ENCODE data around the gene GYPA.
"Not testable (repeated sequence)": the region's sequence is repeated elsewhere in the genome, so short reads cannot be mapped to it uniquely, and the experiment has no call there.

- TF ChIP-seq, protein P1, sequence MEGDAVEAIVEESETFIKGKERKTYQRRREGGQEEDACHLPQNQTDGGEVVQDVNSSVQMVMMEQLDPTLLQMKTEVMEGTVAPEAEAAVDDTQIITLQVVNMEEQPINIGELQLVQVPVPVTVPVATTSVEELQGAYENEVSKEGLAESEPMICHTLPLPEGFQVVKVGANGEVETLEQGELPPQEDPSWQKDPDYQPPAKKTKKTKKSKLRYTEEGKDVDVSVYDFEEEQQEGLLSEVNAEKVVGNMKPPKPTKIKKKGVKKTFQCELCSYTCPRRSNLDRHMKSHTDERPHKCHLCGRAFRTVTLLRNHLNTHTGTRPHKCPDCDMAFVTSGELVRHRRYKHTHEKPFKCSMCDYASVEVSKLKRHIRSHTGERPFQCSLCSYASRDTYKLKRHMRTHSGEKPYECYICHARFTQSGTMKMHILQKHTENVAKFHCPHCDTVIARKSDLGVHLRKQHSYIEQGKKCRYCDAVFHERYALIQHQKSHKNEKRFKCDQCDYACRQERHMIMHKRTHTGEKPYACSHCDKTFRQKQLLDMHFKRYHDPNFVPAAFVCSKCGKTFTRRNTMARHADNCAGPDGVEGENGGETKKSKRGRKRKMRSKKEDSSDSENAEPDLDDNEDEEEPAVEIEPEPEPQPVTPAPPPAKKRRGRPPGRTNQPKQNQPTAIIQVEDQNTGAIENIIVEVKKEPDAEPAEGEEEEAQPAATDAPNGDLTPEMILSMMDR (conservative IDR thresholded peaks at IDR 0.05; ENCODE audit: low read depth, low read length), result not testable (repeated sequence)
- TF ChIP-seq EZH2 (IDR thresholded peaks at IDR 0.05; ENCODE audit: borderline replicate concordance, low read depth, low read length, poor library complexity, severe bottlenecking), result not testable (repeated sequence)
Observed at GRCh38 chr4:144093995-144094394, 46.5 kb downstream of the GYPA start.

Data from A673 (cell line).